BJ (cell line): ENCODE data around the gene CD52. TPM values are rescaled to one million over a fixed set of nuclear protein-coding genes. Genes with fewer than 3 reads are reported as not detected.

ENCODE experiments used
- CTCF ChIA-PET: fragments of 350-600 bp; formaldehyde crosslinking; extraction: SDS; loops from one replicate; lab custom pipeline; 2021; ENCODE audit warnings: antibody characterized with exemption, inconsistent platforms; lab: Yijun Ruan, JAX
- POLR2A ChIA-PET: fragments of 300-600 bp; sonication (Branson Sonifier 250); formaldehyde crosslinking; extraction: SDS; loops from one replicate; lab custom pipeline; 2021; ENCODE audit warnings: antibody characterized with exemption; lab: Charles Lee
- DNase-seq: peaks from one replicate; pipeline ENCODE4 v3.0.0-alpha.2; 2011; ENCODE audit warnings: low read depth
- H3K27me3 ChIP-seq: 2 replicates; pipeline ENCODE4 v1.6.0; 2011; ENCODE audit warnings: low read length; ENCODE audit not compliant: control insufficient read depth, insufficient read depth
- H3K36me3 ChIP-seq: 2 replicates; pipeline ENCODE4 v1.5.1; 2011; ENCODE audit warnings: low read length; ENCODE audit not compliant: control insufficient read depth, insufficient read depth
- H3K4me3 ChIP-seq: 2 replicates; pipeline ENCODE4 v1.5.1; 2011; ENCODE audit warnings: low read depth, mild to moderate bottlenecking, control low read depth, low read length
- polyA plus RNA-seq: library from polyadenylated mRNA; depleted of rRNA; stranded (reverse); fragments of >200 nt; gene quantifications from 2 replicates; pipeline ENCODE4 v1.2.3, GENCODE V29; 2011
- TF ChIP-seq, protein P1 (sequence below): IDR thresholded peaks from 2 replicates; pipeline ENCODE4 v1.5.1; 2011; ENCODE audit warnings: low read depth, mild to moderate bottlenecking, control low read depth, inconsistent platforms, low read length, moderate library complexity; ENCODE audit not compliant: insufficient read depth

The CD52 gene
- polyA plus RNA-seq, 1 experiment: not detected

DNA sequence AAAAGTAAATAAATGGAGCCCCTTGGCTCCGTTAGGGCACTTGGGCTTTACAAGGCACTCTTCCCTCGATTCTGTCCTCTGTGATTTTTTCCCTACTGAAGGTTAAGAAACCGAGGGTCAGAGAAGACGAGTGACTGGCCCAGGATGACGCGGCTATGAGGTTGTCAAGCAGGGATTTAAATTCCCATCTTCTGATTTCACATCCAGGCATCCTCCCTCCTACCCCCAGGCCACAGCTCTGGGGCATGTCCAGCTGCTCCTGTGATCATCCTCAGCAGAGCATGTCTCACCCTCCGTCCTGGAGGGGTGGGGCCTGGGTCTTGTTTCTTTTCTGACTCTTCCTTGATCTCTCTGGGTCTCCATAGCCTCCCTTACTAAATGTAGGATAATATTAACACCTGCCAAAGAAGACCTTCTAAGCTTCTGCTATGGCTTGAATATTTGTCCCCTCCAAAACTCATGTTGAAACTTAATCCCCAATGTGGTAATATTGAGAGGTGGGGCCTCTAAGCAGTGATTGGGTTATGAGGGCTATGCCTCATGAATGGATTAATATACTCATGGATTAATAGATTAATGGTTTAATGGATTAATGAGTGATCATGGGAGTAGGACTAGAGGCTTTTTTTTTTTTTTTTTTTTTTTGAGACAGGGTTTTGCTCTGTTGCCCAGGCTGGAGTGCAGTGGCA lies 31.6 kb downstream of the CD52 start:
- no peaks in the 10 kb centered on the region for H3K27me3 ChIP-seq
- no peak overlapping the region for H3K4me3 ChIP-seq
- DNase-seq: peak; percentile 34
- no peaks in the 10 kb centered on the region for H3K36me3 ChIP-seq
- TF ChIP-seq, protein P1, sequence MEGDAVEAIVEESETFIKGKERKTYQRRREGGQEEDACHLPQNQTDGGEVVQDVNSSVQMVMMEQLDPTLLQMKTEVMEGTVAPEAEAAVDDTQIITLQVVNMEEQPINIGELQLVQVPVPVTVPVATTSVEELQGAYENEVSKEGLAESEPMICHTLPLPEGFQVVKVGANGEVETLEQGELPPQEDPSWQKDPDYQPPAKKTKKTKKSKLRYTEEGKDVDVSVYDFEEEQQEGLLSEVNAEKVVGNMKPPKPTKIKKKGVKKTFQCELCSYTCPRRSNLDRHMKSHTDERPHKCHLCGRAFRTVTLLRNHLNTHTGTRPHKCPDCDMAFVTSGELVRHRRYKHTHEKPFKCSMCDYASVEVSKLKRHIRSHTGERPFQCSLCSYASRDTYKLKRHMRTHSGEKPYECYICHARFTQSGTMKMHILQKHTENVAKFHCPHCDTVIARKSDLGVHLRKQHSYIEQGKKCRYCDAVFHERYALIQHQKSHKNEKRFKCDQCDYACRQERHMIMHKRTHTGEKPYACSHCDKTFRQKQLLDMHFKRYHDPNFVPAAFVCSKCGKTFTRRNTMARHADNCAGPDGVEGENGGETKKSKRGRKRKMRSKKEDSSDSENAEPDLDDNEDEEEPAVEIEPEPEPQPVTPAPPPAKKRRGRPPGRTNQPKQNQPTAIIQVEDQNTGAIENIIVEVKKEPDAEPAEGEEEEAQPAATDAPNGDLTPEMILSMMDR: no peak
- ChIA-PET CTCF (interaction anchor here (1.9 to 4.6 kb wide), 3 partner anchors 10 to 74 kb away, joined by 6 to 28 read pairs (median 7); no protein-coding TSS in a partner anchor), POLR2A (no interaction called here)

DNA sequence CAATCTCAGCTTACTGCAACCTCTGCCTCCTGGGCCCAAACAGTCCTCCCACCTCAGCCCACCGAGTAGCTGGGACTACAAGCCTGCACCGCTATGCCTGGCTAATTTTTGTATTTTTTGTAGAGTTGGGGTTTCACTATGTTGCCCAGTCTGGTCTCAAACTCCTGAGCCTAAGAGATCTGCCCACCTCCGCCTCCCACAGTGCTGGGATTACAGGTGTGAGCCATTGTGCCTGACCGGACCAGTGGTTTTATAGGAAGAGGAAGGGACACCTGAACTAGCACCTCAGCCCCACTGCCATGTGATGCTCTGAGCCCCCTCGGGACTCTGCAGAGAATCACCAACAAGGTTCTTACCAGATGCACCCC lies 32.1 kb downstream of the CD52 start:
- Histone ChIP-seq H3K27me3 (no peaks in the 10 kb centered on the region), H3K36me3 (no peaks in the 10 kb centered on the region), H3K4me3 (no peak overlapping the region)
- DNase-seq: no peak
- ChIA-PET CTCF (interaction anchor here (1.9 to 4.6 kb wide), 2 partner anchors 13 to 74 kb away, joined by 7 to 28 read pairs; no protein-coding TSS in a partner anchor), POLR2A (interaction anchor here (0.6 kb wide), 1 partner anchor 175 kb away, joined by 3 read pairs; no protein-coding TSS in a partner anchor)
- TF ChIP-seq, protein P1: no peak

GRCh38 chr1:26350343-26350700 lies 32.6 kb downstream of the CD52 start:
- ChIA-PET CTCF (interaction anchor here (1.9 to 4.6 kb wide), 2 partner anchors 12 to 75 kb away, joined by 7 to 28 read pairs; no protein-coding TSS in a partner anchor), POLR2A (interaction anchor here (0.6 kb wide), 1 partner anchor 175 kb away, joined by 3 read pairs; no protein-coding TSS in a partner anchor)
- TF ChIP-seq, protein P1: no peak
- DNase-seq: no peak
- Histone ChIP-seq H3K4me3 (no peak overlapping the region), H3K36me3 (no peaks in the 10 kb centered on the region), H3K27me3 (0 out of 2 replicates have a peak, but pooled peaks cover under 1% of the 10 kb centered on the region)

GRCh38 chr1:26350701-26351589 lies 33.2 kb downstream of the CD52 start:
- no peak for DNase-seq
- ChIA-PET CTCF (interaction anchor here (1.9 to 4.6 kb wide), 2 partner anchors 12 to 75 kb away, joined by 7 to 28 read pairs; no protein-coding TSS in a partner anchor), POLR2A (no interaction called here)
- 0 out of 2 replicates have a peak, but pooled peaks cover 1% of the 10 kb centered on the region for H3K27me3 ChIP-seq
- TF ChIP-seq, protein P1: no peak
- no peaks in the 10 kb centered on the region for H3K36me3 ChIP-seq
- H3K4me3 ChIP-seq: no peak overlapping the region
